Measurements from ENCODE around the gene PNKP.

Gene PNKP

DNA sequence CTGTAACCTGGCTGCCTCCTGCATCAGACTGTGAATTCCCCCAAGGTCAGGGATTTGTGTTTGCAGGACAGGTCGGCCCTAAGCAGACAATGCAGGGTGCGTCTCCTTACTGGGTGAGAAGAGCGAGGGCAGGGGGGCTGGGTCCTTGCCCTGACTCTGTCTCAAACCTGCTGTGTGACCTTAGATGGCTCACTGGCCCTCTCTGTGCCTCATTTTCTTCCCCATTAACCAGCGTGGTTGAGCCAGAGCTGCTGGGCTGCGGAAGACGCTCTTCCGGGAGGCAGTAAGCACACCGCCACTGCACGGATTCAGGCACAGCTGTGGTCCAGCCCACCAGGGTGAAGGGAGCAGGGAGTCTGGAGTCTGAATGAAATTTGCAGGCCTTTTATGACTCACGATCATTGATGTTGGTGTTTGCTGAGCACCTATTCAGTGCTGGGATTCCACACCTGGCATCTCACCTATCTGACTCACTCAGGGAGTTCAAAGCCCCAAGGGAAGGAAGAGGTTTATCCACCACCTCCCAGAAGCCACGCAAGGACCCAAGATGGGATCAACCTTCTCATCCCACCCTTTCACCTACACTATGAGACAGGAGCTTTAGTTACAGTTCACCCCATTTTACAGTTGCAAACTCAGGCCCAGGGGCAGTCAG, 7.3 kb upstream of the PNKP start:
- DNase-seq = no peak

DNA sequence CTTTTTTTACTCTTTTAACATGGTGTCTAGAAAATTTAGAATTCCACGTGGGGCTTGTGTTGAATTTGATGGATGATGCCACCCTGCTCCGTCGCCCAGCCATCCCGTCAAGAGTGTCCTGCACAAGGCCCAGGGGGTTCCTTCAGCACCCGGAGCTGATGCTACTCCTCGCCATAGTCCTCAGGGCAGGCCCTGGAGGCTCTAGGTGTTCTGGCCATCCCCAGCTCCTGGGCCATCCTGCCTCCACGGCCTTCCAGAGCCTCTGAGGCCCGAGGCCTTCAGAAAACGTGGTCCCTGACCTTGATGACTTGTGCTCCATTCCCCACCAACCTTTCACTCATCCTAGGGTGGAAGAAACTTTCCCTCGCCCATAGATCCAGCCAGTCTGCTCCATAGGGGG, 6.5 kb upstream of the PNKP start:
- DNase-seq = no peak

DNA sequence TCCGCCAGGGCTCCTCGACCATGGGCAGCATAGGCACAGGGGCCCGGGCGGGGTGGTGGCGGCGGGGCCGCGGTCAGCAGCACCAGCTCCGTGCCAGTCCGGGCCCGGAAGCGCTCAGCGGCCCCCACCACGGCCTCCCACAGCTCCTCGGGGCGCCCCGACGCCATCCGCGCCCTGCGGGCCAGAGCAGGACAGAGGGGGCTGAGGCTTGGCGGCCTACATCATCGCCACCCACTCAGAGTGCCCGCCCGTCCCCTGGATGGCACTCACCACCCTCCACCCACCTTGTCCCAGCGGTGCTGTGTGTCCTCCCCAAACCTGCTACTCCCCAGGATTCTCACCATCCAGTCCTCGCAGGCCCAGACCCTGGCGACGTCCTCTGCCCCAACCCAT, 5.7 kb upstream of the PNKP start:
- DNase-seq = no peak

DNA sequence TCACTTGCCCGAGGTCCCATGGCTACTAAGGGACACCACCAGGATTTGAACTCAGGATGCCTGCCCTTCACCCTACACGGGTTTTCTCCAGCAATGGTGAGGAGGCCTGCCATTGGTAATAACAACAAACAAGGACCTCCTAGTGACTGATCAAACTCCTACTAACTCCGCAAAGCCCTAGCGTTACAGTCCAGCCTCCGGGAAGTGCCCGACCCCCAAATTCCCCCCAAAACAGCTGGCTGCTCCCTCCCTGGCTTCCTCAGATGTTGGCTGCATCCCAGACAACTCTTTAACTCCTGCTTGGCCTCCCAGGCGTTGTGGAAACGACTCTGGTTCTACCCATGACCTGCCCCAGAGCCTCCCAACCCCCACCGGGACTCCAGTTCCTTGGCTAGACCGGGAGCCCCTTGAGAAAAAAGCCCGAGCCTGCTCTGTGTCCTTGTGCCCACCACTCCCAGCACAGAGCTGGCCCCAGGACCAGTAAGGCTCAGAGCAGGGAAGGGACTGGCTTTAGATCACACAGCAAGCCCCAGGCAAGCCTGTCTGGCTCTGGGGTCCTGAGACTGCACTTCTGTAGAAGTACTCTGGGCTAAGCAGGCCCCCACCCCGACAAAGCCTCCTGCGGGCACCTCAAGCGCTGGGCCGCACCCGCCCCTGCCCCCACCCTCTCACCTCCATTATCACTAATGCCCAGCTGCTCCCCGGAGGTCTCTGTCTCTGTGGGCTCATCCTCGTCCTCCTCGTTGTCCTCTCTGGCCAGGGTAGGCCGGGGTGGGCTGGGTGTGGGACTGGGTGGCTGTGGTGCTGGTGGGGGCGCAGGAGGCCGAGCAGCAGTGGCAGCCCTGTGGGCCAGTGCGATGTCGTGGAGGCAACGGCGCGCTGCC, 5.1 kb upstream of the PNKP start:
- no peak for DNase-seq

DNA sequence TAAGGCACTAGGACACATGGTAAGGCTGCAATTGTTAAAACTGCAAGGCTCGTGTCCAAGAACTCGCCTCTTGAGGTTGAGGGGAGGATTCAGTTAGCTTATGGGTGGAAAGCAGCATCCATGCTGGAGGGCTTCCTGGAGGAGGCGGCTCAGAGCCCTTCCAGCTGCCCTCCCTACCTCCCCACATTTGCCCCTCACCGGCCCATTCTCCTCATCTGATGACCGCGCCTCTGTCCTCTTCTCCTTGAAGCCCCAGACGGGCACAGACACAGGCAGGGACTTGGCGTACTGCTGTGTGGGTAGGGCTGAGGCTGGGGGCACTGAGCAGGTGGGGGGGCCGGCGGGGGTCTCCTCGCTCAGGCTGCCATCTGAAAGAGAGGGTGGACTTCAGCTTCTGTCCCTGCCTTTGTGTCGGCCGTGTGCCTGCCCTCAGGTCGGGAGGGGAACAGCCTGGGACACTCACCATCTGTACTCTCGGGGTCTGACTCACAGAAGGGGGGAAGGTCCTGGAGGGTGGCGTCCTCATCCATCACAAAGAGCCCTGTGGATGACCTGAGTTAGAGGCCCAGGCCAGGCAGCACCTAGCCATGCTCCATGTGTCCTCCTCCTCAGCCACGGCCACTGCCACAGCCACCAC, 4.1 kb upstream of the PNKP start:
- no peak for DNase-seq

GRCh38 chr19:49870309-49870901, 3.0 kb upstream of the PNKP start:
- DNase-seq = no peak

GRCh38 chr19:49869484-49870308, 2.3 kb upstream of the PNKP start:
- peak; percentile 98 for DNase-seq

GRCh38 chr19:49869009-49869483, 1.7 kb upstream of the PNKP start:
- DNase-seq = no peak

DNA sequence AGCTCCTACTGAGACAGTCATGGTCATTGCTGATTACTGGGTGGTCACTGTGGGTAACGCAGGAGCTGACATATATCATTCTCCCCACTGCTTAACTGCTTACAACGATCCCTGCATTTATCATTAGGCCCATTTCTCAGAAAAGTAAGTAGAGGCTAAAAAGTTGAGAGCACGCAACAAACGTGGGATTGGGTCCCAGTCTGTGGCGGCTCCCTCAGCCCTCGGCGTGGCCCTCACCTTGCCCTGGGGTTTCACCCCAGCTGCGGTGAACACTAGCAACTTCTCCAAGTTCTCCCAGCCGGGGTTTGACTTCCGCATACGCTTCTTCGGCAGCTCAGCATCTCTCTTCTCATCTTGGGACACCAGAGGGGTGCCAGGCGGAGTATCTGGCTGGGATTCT, 2.5 kb downstream of the PNKP start:
- no peak for DNase-seq

- DNase-seq = no peak
Measured at GRCh38 chr19:49863935-49864320, 3.4 kb downstream of the PNKP start.

DNA sequence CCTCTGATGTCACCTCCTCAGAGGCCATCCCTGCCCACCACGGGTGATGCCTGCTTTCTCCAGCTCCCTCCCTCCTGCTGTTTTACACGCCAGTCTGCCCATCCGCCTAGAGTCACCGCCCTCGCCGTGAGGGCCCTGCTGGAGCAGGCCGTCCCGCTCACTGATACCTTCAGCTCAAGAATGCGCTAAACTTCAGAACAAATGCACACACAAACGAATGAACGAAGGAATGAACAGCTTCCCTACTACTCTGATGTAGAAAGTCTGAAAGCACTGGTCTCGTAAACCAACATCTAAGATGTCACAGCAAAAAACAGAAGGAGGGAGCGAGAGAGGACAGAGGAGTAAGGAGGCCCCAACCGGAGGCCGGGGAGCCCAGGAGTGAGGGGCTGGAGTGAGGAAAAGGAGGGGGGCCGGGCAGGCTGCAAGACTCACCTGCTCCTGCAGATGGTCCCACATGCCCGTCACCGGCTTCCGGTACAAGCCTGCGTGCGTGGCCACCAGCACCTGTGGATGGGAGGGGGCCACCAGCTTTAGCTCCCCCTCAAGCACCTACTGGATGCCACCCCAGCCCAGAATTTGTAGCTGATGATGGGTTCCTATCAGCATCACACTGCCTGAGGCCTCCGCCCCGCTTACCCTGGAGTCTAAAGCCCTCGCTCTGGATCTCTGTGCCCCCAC, 4.0 kb downstream of the PNKP start:
- no peak for DNase-seq

- DNase-seq = peak; percentile 7
Measured at GRCh38 chr19:49862391-49863253, 4.8 kb downstream of the PNKP start.

- no peak for DNase-seq
Measured at GRCh38 chr19:49861541-49862378, 5.6 kb downstream of the PNKP start.

DNA sequence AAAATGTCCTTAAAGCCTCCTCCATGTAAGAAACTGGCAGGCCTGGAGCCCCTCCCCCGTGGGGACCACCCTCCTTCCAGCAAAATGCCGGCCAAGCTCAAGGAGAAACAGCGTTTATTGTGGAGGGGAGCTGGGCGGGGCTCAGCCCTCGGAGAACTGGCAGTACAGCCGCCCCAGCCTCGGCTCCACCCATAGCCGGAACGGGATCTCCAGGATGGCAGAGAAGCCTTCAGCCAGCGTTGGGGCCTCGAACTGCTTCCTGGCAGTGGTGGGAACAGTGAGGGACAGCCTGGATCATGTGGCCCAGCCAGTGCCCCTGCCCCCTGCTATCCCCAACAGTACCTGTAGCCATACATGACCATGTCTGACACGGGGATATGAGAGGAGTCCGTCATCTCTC, 6.3 kb downstream of the PNKP start:
- no peak for DNase-seq

DNA sequence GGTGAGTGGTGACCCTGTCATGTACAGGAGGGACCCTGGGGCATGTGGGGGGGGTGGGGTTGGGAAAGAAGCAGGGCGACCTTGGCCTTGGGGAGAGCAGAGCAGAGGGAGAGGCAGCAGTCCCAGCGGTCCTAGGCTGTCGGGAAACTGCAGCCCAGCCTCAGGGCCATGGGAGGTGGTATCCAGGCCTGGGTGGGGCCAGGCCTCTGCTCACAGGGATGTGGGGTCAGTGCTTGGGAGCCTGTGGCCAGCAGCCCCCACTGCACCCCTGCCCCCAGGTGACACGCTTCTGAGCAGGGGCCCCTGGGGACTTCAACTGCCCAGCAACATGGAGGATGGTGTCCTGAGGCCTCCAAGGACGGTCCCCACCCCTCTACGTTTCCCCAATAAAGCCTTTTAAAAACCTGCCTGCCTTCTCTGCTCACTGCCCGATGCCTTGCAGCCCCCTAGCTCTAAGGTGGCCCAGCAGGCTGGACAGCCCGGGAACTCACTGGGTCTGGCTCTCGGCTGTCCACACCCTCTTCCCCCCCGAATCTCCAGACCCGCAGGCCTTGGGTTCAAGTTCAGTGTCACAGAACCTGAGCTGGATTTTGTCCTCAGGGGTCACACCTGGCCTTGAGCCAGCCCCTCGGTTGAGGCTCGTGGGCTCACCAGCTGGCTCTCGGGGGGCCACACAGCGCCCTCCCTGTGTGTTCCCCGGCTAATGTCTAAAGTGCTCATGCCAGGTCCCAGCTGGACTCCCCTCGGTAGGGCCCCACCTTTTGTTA, 6.9 kb downstream of the PNKP start:
- DNase-seq = no peak

DNA sequence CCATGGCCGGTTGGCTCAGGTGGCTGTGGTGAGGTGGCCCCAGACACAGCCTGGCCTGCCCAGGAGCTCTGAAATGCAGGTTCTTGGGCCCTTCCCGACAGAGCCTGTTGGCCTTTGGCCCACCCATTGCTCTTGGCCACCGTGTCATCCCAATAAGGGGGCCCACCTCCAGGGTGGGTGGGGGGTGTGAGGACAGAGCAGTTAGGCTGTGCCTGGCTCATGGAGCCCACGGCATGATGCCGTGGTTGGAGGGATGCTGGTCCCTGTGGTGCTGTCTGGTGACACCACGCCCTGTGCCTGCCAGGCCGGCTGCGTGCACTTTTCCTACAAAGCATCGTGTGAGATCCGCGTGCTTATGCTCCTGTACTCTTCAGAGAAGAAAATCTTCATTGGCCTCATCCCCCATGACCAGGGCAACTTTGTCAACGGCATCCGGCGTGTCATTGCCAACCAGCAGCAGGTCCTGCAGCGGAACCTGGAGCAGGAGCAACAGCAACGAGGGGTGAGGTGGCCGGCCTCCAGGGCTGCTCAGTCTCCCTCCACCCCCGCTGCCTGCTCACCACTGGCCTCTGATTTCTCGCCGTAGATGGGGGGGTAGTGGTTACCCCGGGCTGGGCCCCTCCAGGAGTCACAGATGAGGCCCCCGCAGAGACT, 7.6 kb downstream of the PNKP start:
- DNase-seq = no peak

DNA sequence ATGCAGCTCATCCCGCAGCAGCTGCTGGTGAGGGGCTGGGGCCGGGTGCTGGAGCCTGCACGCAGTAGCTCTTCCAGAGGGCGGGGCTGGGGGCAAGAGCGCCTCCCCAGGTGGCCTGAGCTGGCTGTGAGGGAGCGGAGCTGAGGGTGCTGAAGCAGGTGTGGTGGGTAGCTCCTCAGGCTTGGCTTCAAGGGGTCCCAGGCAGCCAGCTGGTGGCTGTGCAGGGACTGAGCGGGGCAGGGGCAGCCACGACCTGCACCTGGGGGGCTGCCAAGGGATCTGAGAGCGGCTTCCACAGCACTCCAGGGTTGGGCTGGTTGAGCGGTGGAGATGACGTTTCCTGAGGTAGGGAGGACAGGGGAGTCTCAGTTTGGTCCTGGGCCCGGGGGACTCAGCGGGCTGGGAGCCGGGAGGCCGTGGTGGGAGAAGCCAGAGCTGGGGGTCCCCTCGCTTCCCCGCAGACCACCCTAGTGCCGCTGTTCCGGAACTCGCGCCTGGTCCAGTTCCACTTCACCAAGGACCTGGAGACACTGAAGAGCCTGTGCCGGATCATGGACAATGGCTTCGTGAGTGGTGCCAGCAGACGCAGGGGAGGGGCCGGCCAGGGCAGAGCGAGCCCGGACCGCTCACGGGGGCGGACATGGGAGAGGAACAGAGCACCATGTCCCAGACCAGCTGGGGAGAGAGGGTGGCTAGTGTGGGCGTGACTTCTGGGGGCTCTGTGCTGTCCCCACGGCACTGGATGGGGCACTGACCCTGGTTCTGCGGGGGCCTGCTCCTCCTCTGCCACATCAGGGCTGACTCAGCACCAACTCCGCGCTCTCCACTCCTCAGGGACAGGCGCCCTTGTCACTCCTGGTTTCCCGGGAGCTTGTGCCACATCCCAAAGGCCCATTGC, 9.0 kb downstream of the PNKP start:
- no peak for DNase-seq

DNA sequence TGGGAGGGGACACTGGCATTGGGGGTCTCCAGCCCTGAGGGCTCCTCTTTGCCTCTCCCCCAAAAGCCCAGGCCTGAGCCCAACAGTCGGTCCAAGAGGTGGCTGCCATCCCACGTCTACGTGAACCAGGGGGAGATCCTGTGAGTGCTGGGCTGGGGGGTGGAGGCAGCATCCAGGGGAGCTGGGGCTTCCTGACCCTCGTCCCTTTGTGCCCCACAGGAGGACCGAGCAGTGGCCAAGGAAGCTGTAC, 9.6 kb downstream of the PNKP start:
- no peak for DNase-seq

Measured in NCI-H2171 (cell line).